HepG2 (cell line): ENCODE results near the gene RPL39. TPM values are rescaled to one million over a fixed set of nuclear protein-coding genes. Genes with fewer than 3 reads are reported as not detected.

Source experiments
- ATAC-seq: fragments of 200-7000 bp; cut with Tn5 transposase; 3 replicates; pipeline ENCODE4 v1.9.1; 2020; ENCODE audit warnings: mild to moderate bottlenecking, moderate library complexity
- BruUV-seq: library from RNA; stranded (reverse); fragments of 400-500 nt; replicated peaks from 2 replicates; lab custom pipeline; 2021; lab: Mats Ljungman, UMichigan
- CTCF ChIA-PET: fragments of 300-600 bp; formaldehyde crosslinking; extraction: SDS; loops from one replicate; lab custom pipeline; 2021; ENCODE audit warnings: low total read pairs, inconsistent platforms, low intra/inter-chr PET ratio; lab: Yijun Ruan, JAX
- POLR2A ChIA-PET: fragments of 350-600 bp; sonication (Branson Sonifier 250); formaldehyde crosslinking; loops from one replicate; lab custom pipeline; 2020; ENCODE audit warnings: antibody characterized with exemption, inconsistent platforms; lab: Yijun Ruan, JAX
- DNase-seq: peaks from one replicate; pipeline ENCODE4 v3.0.0-alpha.2; 2015; ENCODE audit warnings: low spot score
- FAIRE-seq: peaks from 3 replicates; lab custom pipeline; 2011; peaks lifted over from hg19 to GRCh38; lab: Jason Lieb, UNC
- H2AFZ ChIP-seq: one replicate; pipeline ENCODE4 v1.6.1; 2011; ENCODE audit warnings: low read length, inconsistent platforms
- H3K27ac ChIP-seq: fragments of 300-600 bp; 3 replicates; pipeline ENCODE4 v1.8.0; 2011; ENCODE audit warnings: mixed run types, mild to moderate bottlenecking, mixed read lengths, low read length, inconsistent platforms; ENCODE audit not compliant: insufficient read depth; ENCODE audit errors: extremely low read length
- H3K27me3 ChIP-seq, 2 experiments: fragments of 200-600 bp in 1 of 2; 2 replicates in 1 of 2; 3 replicates in 1 of 2; pipeline versions ENCODE4 v1.6.0 to v1.8.0; 2011; ENCODE audit warnings: low read length in 2 of 2, mild to moderate bottlenecking in 2 of 2, moderate library complexity in 2 of 2, inconsistent platforms in 1 of 2; ENCODE audit not compliant: insufficient read depth in 2 of 2, control insufficient read depth in 1 of 2
- H3K36me3 ChIP-seq, 2 experiments: fragments of 200-600 bp in 1 of 2; replicated peaks in 1 of 2; 2 replicates in 1 of 2; 3 replicates in 1 of 2; pipeline versions ENCODE4 v1.5.1 to v1.8.0; 2011; ENCODE audit warnings: low read length in 2 of 2, inconsistent platforms in 1 of 2; ENCODE audit not compliant: insufficient read depth in 2 of 2, control insufficient read depth in 1 of 2
- H3K4me1 ChIP-seq: 2 replicates; pipeline ENCODE4 v1.5.1; 2012; ENCODE audit warnings: low read length, inconsistent platforms; ENCODE audit not compliant: insufficient read depth
- H3K4me2 ChIP-seq: 2 replicates; pipeline ENCODE4 v1.6.0; 2011; ENCODE audit warnings: low read depth, low read length, inconsistent platforms
- H3K4me3 ChIP-seq, 3 experiments: fragments of 200-600 bp in 1 of 3; sonication (generic), shearing (Covaris generic) in 1 of 3; replicated peaks in 1 of 3; 2 replicates each; pipeline ENCODE4 v1.5.1; 2011 to 2016; ENCODE audit warnings: low read length in 3 of 3, inconsistent platforms in 2 of 3, low read depth in 2 of 3, mild to moderate bottlenecking in 2 of 3, control low read depth in 1 of 3, mixed read lengths in 1 of 3; ENCODE audit not compliant: insufficient read depth in 1 of 3
- H3K79me2 ChIP-seq: one replicate; pipeline ENCODE4 v1.6.1; 2011; ENCODE audit warnings: low read length, inconsistent platforms; ENCODE audit not compliant: insufficient read depth
- H3K9ac ChIP-seq: 2 replicates; pipeline ENCODE4 v1.6.0; 2011; ENCODE audit warnings: mild to moderate bottlenecking, low read depth, low read length, inconsistent platforms; ENCODE audit not compliant: insufficient read depth
- H3K9me3 ChIP-seq: 2 replicates; pipeline ENCODE4 v1.5.1; 2012; ENCODE audit warnings: mild to moderate bottlenecking, low read length
- H4K20me1 ChIP-seq: 2 replicates; pipeline ENCODE4 v1.6.0; 2011; ENCODE audit warnings: inconsistent platforms, mild to moderate bottlenecking, low read length, moderate library complexity; ENCODE audit not compliant: insufficient read depth
- NFIC ChIP-seq: IDR thresholded peaks from 2 replicates; pipeline ENCODE4 v1.6.1; 2012; ENCODE audit warnings: mild to moderate bottlenecking, low read length, inconsistent platforms
- NFYC ChIP-seq: IDR thresholded peaks from 2 replicates; pipeline ENCODE4 v1.6.1; 2016; ENCODE audit warnings: missing genetic modification reagents, missing compliant biosample characterization
- NR2F6 ChIP-seq, 2 experiments: IDR thresholded peaks; 2 replicates each; pipeline ENCODE4 v1.6.1; 2016; ENCODE audit warnings: antibody characterized with exemption in 1 of 2, mild to moderate bottlenecking in 1 of 2
- ZBTB38 ChIP-seq: sonication (generic); formaldehyde crosslinking; IDR thresholded peaks from 2 replicates; pipeline ENCODE4 v1.5.1; 2020; ENCODE audit warnings: mild to moderate bottlenecking, missing genetic modification reagents
- ZNF121 ChIP-seq: sonication (generic); formaldehyde crosslinking; IDR thresholded peaks from 2 replicates; pipeline ENCODE4 v1.5.0; 2020; ENCODE audit warnings: mild to moderate bottlenecking, missing genetic modification reagents
- ZNF160 ChIP-seq: sonication (generic); formaldehyde crosslinking; IDR thresholded peaks from 2 replicates; pipeline ENCODE4 v1.8.0; 2022; ENCODE audit warnings: mild to moderate bottlenecking, inconsistent platforms, missing genetic modification reagents
- ZNF770 ChIP-seq: sonication (generic); formaldehyde crosslinking; IDR thresholded peaks from 2 replicates; pipeline ENCODE4 v1.5.0; 2020; ENCODE audit warnings: mild to moderate bottlenecking, missing genetic modification reagents
- WGBS: methylation state at CpG from one replicate; pipeline ENCODE4 v1.1.6; 2017; ENCODE audit warnings: low lambda C conversion rate; 5-methylcytosine and 5-hydroxymethylcytosine counted together
- in situ Hi-C: cut with HindIII; loops from 2 replicates; pipeline ENCODE4 v1.10.0; 2017; ENCODE audit warnings: low pct_unique_long_range_greater_than_20kb; ENCODE audit not compliant: extremely low pct_ligation_motif_present
- intact Hi-C: fragments of 100-400 bp; cut with micrococcal nuclease; formaldehyde crosslinking; loops from one replicate; pipeline ENCODE4 v1.10.0; 2022; ENCODE audit not compliant: unreplicated experiment
- polyA plus RNA-seq, 8 experiments: library from polyadenylated mRNA; depleted of rRNA in 3 of 8; stranded (reverse) in 7 of 8; unstranded in 1 of 8; fragments of >200 nt; fragmentation: Illumina TruSeq in 4 of 8; extraction: Trizol in 4 of 8; gene quantifications; 2 replicates each; pipeline versions ENCODE4 v1.2.1 to v1.2.3, GENCODE V29; 2011 to 2016; ENCODE audit warnings: low read depth in 4 of 8, missing spikeins in 1 of 8, mixed read lengths in 1 of 8; ENCODE audit not compliant: insufficient read depth in 1 of 8
- total RNA-seq, 5 experiments: library from RNA; depleted of rRNA; stranded (reverse); fragments of >200 nt; fragmentation: Illumina TruSeq; extraction: Trizol; gene quantifications; 2 replicates each; pipeline ENCODE4 v1.2.3, GENCODE V29; 2016; ENCODE audit warnings: low read depth in 1 of 5

The RPL39 gene
- total and polyA plus RNA-seq, 2 of the 13 experiments (the other 11 are each of a cell fraction or from before 2014, with no cell fraction given): 2,312 to 3,547 TPM

- in situ Hi-C loops: no loop called here
Observed at GRCh38 chrX:119763836-119764387, 27.5 kb downstream of the RPL39 start.

More at GRCh38 chrX:119763836-119764387, 27.5 kb downstream of the RPL39 start:
- Histone ChIP-seq H3K36me3 (no peaks in the 10 kb centered on the region), H3K4me3 (no peak overlapping the region; a peak in 1 of 6 replicates), H3K4me1 (peaks cover 26% of the 10 kb centered on the region), H3K4me2 (peak overlapping the region; percentile 70; the same call in 1 of the 2 replicates), H3K27me3 (no peaks in the 10 kb centered on the region), H3K9ac (no peak overlapping the region), H3K79me2 (no peaks in the 10 kb centered on the region), H3K9me3 (no peaks in the 10 kb centered on the region), H3K27ac (no peak overlapping the region), H4K20me1 (no peaks in the 10 kb centered on the region), H2AFZ (no peak overlapping the region)
- ATAC-seq (no peak), DNase-seq (no peak), FAIRE-seq (no peak)
- no peak for TF ChIP-seq NFYC (CRISPR knock-in tag)
- no peak for TF ChIP-seq ZBTB38
- no peak for TF ChIP-seq NFIC
- no peak for TF ChIP-seq NR2F6 (IDR thresholded peaks at IDR 0.05)
- TF ChIP-seq NR2F6 (CRISPR knock-in tag; IDR thresholded peaks at IDR 0.05): no peak
- no peak for TF ChIP-seq ZNF160 (CRISPR knock-in tag)
- peak; percentile 60; the same call in 1 of the 2 replicates for TF ChIP-seq ZNF121
- peak; percentile 63; the same call in 1 of the 2 replicates for TF ChIP-seq ZNF770
- ChIA-PET POLR2A (interaction anchor here (1.3 kb wide), 1 partner anchor 27 kb away, joined by 4 read pairs; the partner anchor contains the start of gene RPL39), CTCF (no interaction called here)
- BruUV-seq: no TSS peak
- intact Hi-C loops: loop anchor here (2.0 kb wide), 1 partner anchor 17 kb away; no protein-coding TSS in a partner anchor
- 67% methylated on average over 4 of the region's 6 CpGs for WGBS
